GM23338 (cell line): Measurements from ENCODE around the gene OR1M1.

Experiments
- CREB1 ChIP-seq: fragments of 250-450 bp; sonication (Bioruptor Pico); IDR thresholded peaks from 2 replicates; pipeline ENCODE4 v1.5.0; 2020; ENCODE audit warnings: low read depth, mild to moderate bottlenecking, moderate library complexity
- POLR2AphosphoS5 ChIP-seq: IDR thresholded peaks from 2 replicates; pipeline ENCODE4 v1.6.1; 2016; ENCODE audit warnings: antibody characterized with exemption, low read depth
- TF ChIP-seq, protein P1 (sequence below), 2 experiments: fragments of 200-600 bp in 1 of 2; sonication (generic) in 1 of 2; conservative IDR thresholded peaks; 2 replicates each; pipeline versions ENCODE4 v1.5.1 to v1.6.1; 2016 to 2017; ENCODE audit warnings: antibody characterized with exemption in 2 of 2, low read depth in 2 of 2, mild to moderate bottlenecking in 2 of 2, moderate library complexity in 1 of 2

DNA sequence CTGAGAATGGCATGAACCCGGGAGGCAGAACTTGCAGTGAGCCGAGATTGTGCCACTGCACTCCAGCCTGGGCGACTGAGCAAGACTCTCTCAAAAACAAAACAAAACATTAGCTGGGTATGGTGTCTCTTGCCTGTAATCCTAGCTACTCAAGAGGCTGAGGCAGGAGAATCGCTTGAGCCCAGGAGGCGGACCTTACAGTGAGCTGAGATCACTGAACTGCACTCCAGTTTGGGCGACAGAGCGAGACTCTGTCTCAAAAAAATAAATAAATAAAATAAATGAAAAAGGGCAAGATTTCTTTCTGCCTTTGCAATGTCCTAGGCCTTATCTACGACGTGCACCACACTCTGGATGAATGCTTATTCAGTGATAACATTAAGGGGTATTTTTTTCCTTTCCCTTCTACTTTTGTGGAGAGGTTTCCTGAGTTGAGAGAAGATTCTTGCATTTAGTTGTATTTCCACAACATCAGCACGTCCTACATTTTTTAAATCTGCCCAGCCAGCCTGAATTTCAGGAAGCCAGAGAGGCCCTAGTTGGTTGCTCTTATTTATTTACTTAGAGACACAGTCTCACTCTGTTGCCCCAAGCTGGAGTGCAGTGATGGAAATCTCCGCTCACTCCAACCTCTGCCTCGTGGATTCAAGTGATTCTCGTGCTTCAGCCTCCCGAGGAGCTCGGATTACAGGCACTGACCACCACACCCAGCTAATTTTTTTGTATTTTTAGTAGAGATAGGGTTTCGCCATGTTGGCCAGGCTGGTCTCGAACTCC lies 26.1 kb upstream of the OR1M1 start:
- TF ChIP-seq POLR2AphosphoS5 (no peak), CREB1 (CRISPR knock-in tag) (no peak)
- TF ChIP-seq, protein P1, sequence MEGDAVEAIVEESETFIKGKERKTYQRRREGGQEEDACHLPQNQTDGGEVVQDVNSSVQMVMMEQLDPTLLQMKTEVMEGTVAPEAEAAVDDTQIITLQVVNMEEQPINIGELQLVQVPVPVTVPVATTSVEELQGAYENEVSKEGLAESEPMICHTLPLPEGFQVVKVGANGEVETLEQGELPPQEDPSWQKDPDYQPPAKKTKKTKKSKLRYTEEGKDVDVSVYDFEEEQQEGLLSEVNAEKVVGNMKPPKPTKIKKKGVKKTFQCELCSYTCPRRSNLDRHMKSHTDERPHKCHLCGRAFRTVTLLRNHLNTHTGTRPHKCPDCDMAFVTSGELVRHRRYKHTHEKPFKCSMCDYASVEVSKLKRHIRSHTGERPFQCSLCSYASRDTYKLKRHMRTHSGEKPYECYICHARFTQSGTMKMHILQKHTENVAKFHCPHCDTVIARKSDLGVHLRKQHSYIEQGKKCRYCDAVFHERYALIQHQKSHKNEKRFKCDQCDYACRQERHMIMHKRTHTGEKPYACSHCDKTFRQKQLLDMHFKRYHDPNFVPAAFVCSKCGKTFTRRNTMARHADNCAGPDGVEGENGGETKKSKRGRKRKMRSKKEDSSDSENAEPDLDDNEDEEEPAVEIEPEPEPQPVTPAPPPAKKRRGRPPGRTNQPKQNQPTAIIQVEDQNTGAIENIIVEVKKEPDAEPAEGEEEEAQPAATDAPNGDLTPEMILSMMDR (conservative IDR thresholded peaks at IDR 0.05; ENCODE audit: low read depth in 2 of 2): no peak
